Neural progenitor cell (in vitro differentiated cells): ENCODE data around the gene CADM1. TPM values are rescaled to one million over a fixed set of nuclear protein-coding genes. Genes with fewer than 3 reads are reported as not detected.

ENCODE experiments used
- DNase-seq: peaks from one replicate; pipeline ENCODE4 v3.0.0-alpha.2; 2016; ENCODE audit warnings: low spot score
- H2AFZ ChIP-seq: fragments of 200-600 bp; sonication (generic); replicated peaks from 2 replicates; pipeline ENCODE4 v1.6.1; 2016; ENCODE audit warnings: antibody characterized with exemption
- H3F3A ChIP-seq: fragments of 200-600 bp; sonication (generic); 2 replicates; pipeline ENCODE4 v1.6.1; 2016; ENCODE audit warnings: antibody characterized with exemption, low read depth
- H3K27ac ChIP-seq: fragments of 200-600 bp; sonication (generic); 2 replicates; pipeline ENCODE4 v1.5.1; 2016; ENCODE audit warnings: mild to moderate bottlenecking
- H3K27me3 ChIP-seq: fragments of 200-600 bp; sonication (generic); 2 replicates; pipeline ENCODE4 v1.6.1; 2016; ENCODE audit warnings: mild to moderate bottlenecking, moderate library complexity
- H3K36me3 ChIP-seq: fragments of 200-600 bp; sonication (generic); 2 replicates; pipeline ENCODE4 v1.5.1; 2016
- H3K4me1 ChIP-seq: fragments of 200-600 bp; sonication (generic); 2 replicates; pipeline ENCODE4 v1.6.1; 2016; ENCODE audit warnings: mixed run types
- H3K4me2 ChIP-seq: fragments of 200-600 bp; sonication (generic); 2 replicates; pipeline ENCODE4 v1.6.1; 2016
- H3K4me3 ChIP-seq: fragments of 200-600 bp; sonication (generic); 2 replicates; pipeline ENCODE4 v1.5.1; 2016
- H3K79me2 ChIP-seq: fragments of 200-600 bp; sonication (generic); 2 replicates; pipeline ENCODE4 v1.6.1; 2016; ENCODE audit warnings: low read depth
- H3K9ac ChIP-seq: fragments of 200-600 bp; sonication (generic); 2 replicates; pipeline ENCODE4 v1.6.1; 2016
- H3K9me3 ChIP-seq: fragments of 200-600 bp; sonication (generic); 2 replicates; pipeline ENCODE4 v1.5.1; 2016; ENCODE audit warnings: low read depth
- H4K20me1 ChIP-seq: fragments of 200-600 bp; sonication (generic); 2 replicates; pipeline ENCODE4 v1.6.1; 2016; ENCODE audit warnings: low read depth
- H3K27ac Mint-ChIP-seq: 3 replicates; pipeline ENCODE4 v1.8.0; 2021; ENCODE audit warnings: mixed read lengths
- H3K27me3 Mint-ChIP-seq: 2 replicates; pipeline ENCODE4 v1.8.0; 2022; ENCODE audit warnings: low read depth, mild to moderate bottlenecking, inconsistent platforms, moderate library complexity, mixed read lengths; ENCODE audit not compliant: insufficient read depth
- H3K36me3 Mint-ChIP-seq: 3 replicates; pipeline ENCODE4 v1.8.0; 2021; ENCODE audit warnings: mixed read lengths
- H3K4me1 Mint-ChIP-seq: 3 replicates; pipeline ENCODE4 v1.8.0; 2021; ENCODE audit warnings: mixed read lengths
- H3K4me3 Mint-ChIP-seq: 3 replicates; pipeline ENCODE4 v1.8.0; 2021; ENCODE audit warnings: mild to moderate bottlenecking, moderate library complexity, mixed read lengths
- H3K9me3 Mint-ChIP-seq: 3 replicates; pipeline ENCODE4 v1.8.0; 2020; ENCODE audit warnings: mixed read lengths
- EZH2 ChIP-seq: fragments of 200-600 bp; sonication (generic); IDR thresholded peaks from 2 replicates; pipeline ENCODE4 v1.6.1; 2017; ENCODE audit warnings: antibody characterized with exemption, mild to moderate bottlenecking, moderate library complexity
- EZH2phosphoT487 ChIP-seq: fragments of 200-600 bp; sonication (generic); IDR thresholded peaks from 2 replicates; pipeline ENCODE4 v1.6.1; 2017; ENCODE audit warnings: antibody characterized with exemption
- total RNA-seq: library from RNA; depleted of rRNA; stranded (reverse); fragments of >200 nt; gene quantifications from 2 replicates; pipeline ENCODE4 v1.2.3, GENCODE V29; 2015; ENCODE audit warnings: low replicate concordance
- TF ChIP-seq, protein P1 (sequence below): fragments of 200-600 bp; sonication (generic); IDR thresholded peaks from 2 replicates; pipeline ENCODE4 v1.5.1; 2017; ENCODE audit warnings: antibody characterized with exemption, mild to moderate bottlenecking

Gene CADM1
- total RNA-seq, 1 donor from 2014 or later, result 123 TPM

DNA sequence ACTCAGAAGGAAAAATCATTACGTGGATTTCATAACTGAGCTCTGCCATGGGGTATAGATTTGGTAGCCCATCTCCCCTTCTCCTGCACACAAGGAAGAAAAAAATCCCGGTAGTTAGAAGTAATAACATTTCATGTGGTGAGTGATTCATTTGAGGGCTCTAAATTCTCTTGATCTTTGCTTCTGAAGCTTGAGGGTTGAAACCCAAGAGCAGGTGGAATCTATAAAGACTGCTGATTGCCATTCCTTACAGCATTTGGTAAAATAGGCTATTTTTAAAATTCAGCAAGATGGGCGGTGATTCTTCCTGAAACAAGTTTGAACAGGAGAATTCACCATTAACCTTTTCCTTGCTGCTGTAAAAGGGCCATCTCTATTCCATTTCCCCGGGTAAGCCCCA is 266.1 kb downstream of the CADM1 start:
- DNase-seq, result no peak
- TF ChIP-seq, protein P1, sequence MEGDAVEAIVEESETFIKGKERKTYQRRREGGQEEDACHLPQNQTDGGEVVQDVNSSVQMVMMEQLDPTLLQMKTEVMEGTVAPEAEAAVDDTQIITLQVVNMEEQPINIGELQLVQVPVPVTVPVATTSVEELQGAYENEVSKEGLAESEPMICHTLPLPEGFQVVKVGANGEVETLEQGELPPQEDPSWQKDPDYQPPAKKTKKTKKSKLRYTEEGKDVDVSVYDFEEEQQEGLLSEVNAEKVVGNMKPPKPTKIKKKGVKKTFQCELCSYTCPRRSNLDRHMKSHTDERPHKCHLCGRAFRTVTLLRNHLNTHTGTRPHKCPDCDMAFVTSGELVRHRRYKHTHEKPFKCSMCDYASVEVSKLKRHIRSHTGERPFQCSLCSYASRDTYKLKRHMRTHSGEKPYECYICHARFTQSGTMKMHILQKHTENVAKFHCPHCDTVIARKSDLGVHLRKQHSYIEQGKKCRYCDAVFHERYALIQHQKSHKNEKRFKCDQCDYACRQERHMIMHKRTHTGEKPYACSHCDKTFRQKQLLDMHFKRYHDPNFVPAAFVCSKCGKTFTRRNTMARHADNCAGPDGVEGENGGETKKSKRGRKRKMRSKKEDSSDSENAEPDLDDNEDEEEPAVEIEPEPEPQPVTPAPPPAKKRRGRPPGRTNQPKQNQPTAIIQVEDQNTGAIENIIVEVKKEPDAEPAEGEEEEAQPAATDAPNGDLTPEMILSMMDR, result no peak
- TF ChIP-seq EZH2, result no peak
- no peak for TF ChIP-seq EZH2phosphoT487
- Histone ChIP-seq H3K4me1 (no peaks in the 10 kb centered on the region), H3K9me3 (no peaks in the 10 kb centered on the region), H2AFZ (no peak overlapping the region), H3K36me3 (no peaks in the 10 kb centered on the region), H3K27me3 (no peaks in the 10 kb centered on the region), H3K27ac (no peak overlapping the region), H3K4me2 (no peak overlapping the region), H4K20me1 (no peaks in the 10 kb centered on the region), H3K79me2 (no peaks in the 10 kb centered on the region), H3K9ac (no peak overlapping the region), H3K4me3 (no peak overlapping the region), H3F3A (no peaks in the 10 kb centered on the region)
- H3K4me3 Mint-ChIP-seq, result no peak overlapping the region
- no peak overlapping the region for H3K27ac Mint-ChIP-seq
- H3K36me3 Mint-ChIP-seq, result peaks cover 7% of the 10 kb centered on the region
- H3K9me3 Mint-ChIP-seq, result no peaks in the 10 kb centered on the region
- H3K4me1 Mint-ChIP-seq, result no peaks in the 10 kb centered on the region
- H3K27me3 Mint-ChIP-seq, result no peaks in the 10 kb centered on the region

DNA sequence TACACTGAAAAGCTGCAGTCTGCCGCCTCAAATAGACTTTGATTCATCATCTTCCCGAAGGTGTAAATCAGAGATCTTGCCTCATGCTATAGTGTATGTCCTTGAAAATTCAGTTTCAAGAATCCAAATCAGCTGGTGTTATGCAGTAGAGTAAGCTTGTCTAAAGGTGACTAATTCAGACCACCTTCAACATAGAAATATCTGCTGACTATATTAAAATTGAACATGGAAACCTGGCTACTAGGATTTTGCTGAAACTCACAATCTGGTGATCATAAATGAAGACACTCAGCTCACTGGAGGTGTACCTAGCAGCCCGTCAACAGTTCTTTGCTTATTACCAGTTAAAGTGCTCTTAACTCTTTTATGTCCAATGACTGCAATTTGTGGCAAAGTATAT is 266.6 kb downstream of the CADM1 start:
- H2AFZ ChIP-seq, result no peak overlapping the region
- no peaks in the 10 kb centered on the region for H3K27me3 ChIP-seq
- TF ChIP-seq, protein P1, result no peak
- no peak for TF ChIP-seq EZH2
- no peak for TF ChIP-seq EZH2phosphoT487
- Mint-ChIP-seq H3K27ac (no peak overlapping the region), H3K4me3 (no peak overlapping the region), H3K27me3 (no peaks in the 10 kb centered on the region), H3K9me3 (no peaks in the 10 kb centered on the region), H3K36me3 (peaks cover 7% of the 10 kb centered on the region), H3K4me1 (no peaks in the 10 kb centered on the region)
- H3K4me3 ChIP-seq, result no peak overlapping the region
- no peak overlapping the region for H3K9ac ChIP-seq
- H3K27ac ChIP-seq, result no peak overlapping the region
- H3K4me1 ChIP-seq, result no peaks in the 10 kb centered on the region
- H3K79me2 ChIP-seq, result no peaks in the 10 kb centered on the region
- no peaks in the 10 kb centered on the region for H3K9me3 ChIP-seq
- H3K4me2 ChIP-seq, result no peak overlapping the region
- no peaks in the 10 kb centered on the region for H3K36me3 ChIP-seq
- H4K20me1 ChIP-seq, result no peaks in the 10 kb centered on the region
- DNase-seq, result no peak
- H3F3A ChIP-seq, result no peaks in the 10 kb centered on the region

DNA sequence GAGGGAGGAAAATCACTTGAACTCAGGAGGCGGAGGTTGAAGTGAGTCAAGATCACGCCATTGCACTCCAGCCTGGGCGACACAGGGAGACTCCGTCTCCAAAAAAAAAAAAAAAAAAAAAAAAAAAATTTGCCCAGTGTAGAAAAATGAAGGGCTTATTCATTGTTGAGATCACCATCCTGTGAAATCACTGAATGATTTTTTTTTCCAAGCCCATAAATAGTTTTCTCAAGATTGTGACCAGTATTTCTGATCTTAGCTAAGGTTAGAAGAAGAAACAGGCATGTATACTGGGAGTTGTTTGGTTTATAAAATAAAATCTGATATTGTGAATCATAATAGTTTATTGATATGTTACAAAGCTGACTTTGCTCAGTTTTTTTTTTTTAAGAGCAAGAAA is 269.4 kb downstream of the CADM1 start:
- no peaks in the 10 kb centered on the region for H3K9me3 Mint-ChIP-seq
- H3K27ac ChIP-seq, result no peak overlapping the region
- H3K27me3 Mint-ChIP-seq, result no peaks in the 10 kb centered on the region
- no peaks in the 10 kb centered on the region for H4K20me1 ChIP-seq
- H3K4me2 ChIP-seq, result no peak overlapping the region
- no peaks in the 10 kb centered on the region for H3F3A ChIP-seq
- no peaks in the 10 kb centered on the region for H3K4me1 Mint-ChIP-seq
- no peak for TF ChIP-seq EZH2
- no peak for TF ChIP-seq EZH2phosphoT487
- TF ChIP-seq, protein P1, result no peak
- no peak overlapping the region for H3K9ac ChIP-seq
- no peaks in the 10 kb centered on the region for H3K36me3 ChIP-seq
- no peaks in the 10 kb centered on the region for H3K79me2 ChIP-seq
- no peak overlapping the region for H3K27ac Mint-ChIP-seq
- no peak overlapping the region for H3K4me3 ChIP-seq
- no peaks in the 10 kb centered on the region for H3K4me1 ChIP-seq
- H3K4me3 Mint-ChIP-seq, result no peak overlapping the region
- no peak overlapping the region for H2AFZ ChIP-seq
- H3K36me3 Mint-ChIP-seq, result peaks cover 13% of the 10 kb centered on the region
- no peaks in the 10 kb centered on the region for H3K9me3 ChIP-seq
- no peaks in the 10 kb centered on the region for H3K27me3 ChIP-seq
- DNase-seq, result no peak

DNA sequence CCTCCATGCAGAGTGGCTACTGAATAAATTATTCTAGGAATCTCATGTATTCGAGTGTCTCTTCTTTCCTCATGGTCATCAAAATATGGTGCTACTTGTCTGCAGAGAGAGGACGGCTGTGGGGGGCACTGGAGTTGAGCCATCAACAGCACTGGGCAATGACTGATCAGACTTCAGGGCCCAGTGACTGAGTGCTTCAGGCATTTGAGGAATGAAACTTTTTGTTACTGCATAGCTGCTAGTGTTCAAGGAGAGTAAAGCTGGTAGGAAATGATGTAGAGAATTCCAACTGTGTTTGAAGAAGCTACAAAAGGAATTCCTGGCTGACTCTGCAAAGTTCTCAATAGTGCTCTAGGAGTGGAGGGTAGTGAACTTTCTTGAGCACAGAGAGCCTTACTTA is 277.7 kb downstream of the CADM1 start:
- H3K4me2 ChIP-seq, result peak overlapping the region; percentile 8
- H3K4me1 ChIP-seq, result peaks cover 59% of the 10 kb centered on the region
- TF ChIP-seq EZH2phosphoT487, result no peak
- TF ChIP-seq, protein P1, result no peak
- TF ChIP-seq EZH2, result no peak
- H3F3A ChIP-seq, result peaks cover 18% of the 10 kb centered on the region
- no peak overlapping the region for H3K9ac ChIP-seq
- H2AFZ ChIP-seq, result no peak overlapping the region
- no peaks in the 10 kb centered on the region for H3K79me2 ChIP-seq
- H3K27ac ChIP-seq, result peak overlapping the region; percentile 53
- DNase-seq, result peak; percentile 66
- Mint-ChIP-seq H3K4me3 (no peak overlapping the region), H3K36me3 (peaks cover 23% of the 10 kb centered on the region), H3K27me3 (no peaks in the 10 kb centered on the region), H3K9me3 (no peaks in the 10 kb centered on the region), H3K4me1 (peaks cover 43% of the 10 kb centered on the region), H3K27ac (peak overlapping the region; percentile 30)
- H3K36me3 ChIP-seq, result peaks cover 3% of the 10 kb centered on the region
- no peaks in the 10 kb centered on the region for H3K27me3 ChIP-seq
- no peaks in the 10 kb centered on the region for H3K9me3 ChIP-seq
- H3K4me3 ChIP-seq, result no peak overlapping the region
- H4K20me1 ChIP-seq, result no peaks in the 10 kb centered on the region
